Limb (tissue), 2 donors: ENCODE data around the gene OR2A1.
"Not testable (repeated sequence)": the region's sequence is repeated elsewhere in the genome, so short reads cannot be mapped to it uniquely, and the experiment has no call there.

Experiments used
- DNase-seq, 2 donors: peaks; one replicate each; pipeline ENCODE4 v3.0.0-alpha.2; 2016; ENCODE audit errors: extremely low spot score in 2 of 2

OR2A1 gene

GRCh38 chr7:144311872-144312469, at the start of gene OR2A1:
OR2A1 (plus strand) TSS chr7:144312419; CDS start chr7:144318125, 5,706 bp downstream.
- not testable (repeated sequence) for DNase-seq

GRCh38 chr7:144264692-144265091, 47.5 kb upstream of the OR2A1 start, which contains the start of gene OR2A7:
OR2A7 (minus strand) TSS chr7:144264792; CDS start chr7:144259628, 5,164 bp downstream.
- not testable (repeated sequence) for DNase-seq

GRCh38 chr7:144269188-144269587, 43.0 kb upstream of the OR2A1 start, which contains the start of gene CTAGE8:
CTAGE8 (minus strand) TSS chr7:144269288; CDS start chr7:144269250, 38 bp downstream.
- not testable (repeated sequence) for DNase-seq

GRCh38 chr7:144275281-144275680, 36.9 kb upstream of the OR2A1 start:
- DNase-seq, result not testable (repeated sequence)

- DNase-seq, result not testable (repeated sequence)
These were observed 32.2 kb upstream of the OR2A1 start for GRCh38 chr7:144280010-144280409.

- not testable (repeated sequence) for DNase-seq
These were observed 30.2 kb upstream of the OR2A1 start for GRCh38 chr7:144281981-144282380.

GRCh38 chr7:144282490-144282889, 29.7 kb upstream of the OR2A1 start:
- not testable (repeated sequence) for DNase-seq

- not testable (repeated sequence) for DNase-seq
These were observed 28.5 kb upstream of the OR2A1 start for GRCh38 chr7:144283716-144284115.

- not testable (repeated sequence) for DNase-seq
These were observed 24.9 kb upstream of the OR2A1 start for GRCh38 chr7:144287171-144287784.

GRCh38 chr7:144291607-144292006, 20.6 kb upstream of the OR2A1 start:
- not testable (repeated sequence) for DNase-seq

GRCh38 chr7:144292384-144293161, 19.6 kb upstream of the OR2A1 start:
- not testable (repeated sequence) for DNase-seq

- DNase-seq, result not testable (repeated sequence)
These were observed 18.3 kb upstream of the OR2A1 start for GRCh38 chr7:144293794-144294499.

- DNase-seq, result not testable (repeated sequence)
These were observed 9.5 kb upstream of the OR2A1 start for GRCh38 chr7:144302578-144303303.

- DNase-seq, result not testable (repeated sequence)
These were observed 8.6 kb upstream of the OR2A1 start for GRCh38 chr7:144303607-144304006.

- DNase-seq, result not testable (repeated sequence)
These were observed 7.1 kb upstream of the OR2A1 start for GRCh38 chr7:144305156-144305555.

GRCh38 chr7:144309702-144310101, 2.5 kb upstream of the OR2A1 start:
- DNase-seq, result not testable (repeated sequence)

GRCh38 chr7:144311218-144311617, 1.0 kb upstream of the OR2A1 start:
- DNase-seq, result not testable (repeated sequence)

- not testable (repeated sequence) for DNase-seq
These were observed 5.3 kb downstream of the OR2A1 start for GRCh38 chr7:144317537-144317936.

- not testable (repeated sequence) for DNase-seq
These were observed 7.3 kb downstream of the OR2A1 start for GRCh38 chr7:144319547-144319946.

- DNase-seq, result not testable (repeated sequence)
These were observed 9.5 kb downstream of the OR2A1 start for GRCh38 chr7:144321677-144322206.
